HG03064 (cell line): Measurements from ENCODE around the gene EHD2.

ENCODE experiments used
- ATAC-seq: cut with Tn5 transposase; IDR thresholded peaks from one replicate; pipeline ENCODE4 v1.9.1; 2021; ENCODE audit warnings: low read depth; ENCODE audit not compliant: unreplicated experiment

The EHD2 gene

DNA sequence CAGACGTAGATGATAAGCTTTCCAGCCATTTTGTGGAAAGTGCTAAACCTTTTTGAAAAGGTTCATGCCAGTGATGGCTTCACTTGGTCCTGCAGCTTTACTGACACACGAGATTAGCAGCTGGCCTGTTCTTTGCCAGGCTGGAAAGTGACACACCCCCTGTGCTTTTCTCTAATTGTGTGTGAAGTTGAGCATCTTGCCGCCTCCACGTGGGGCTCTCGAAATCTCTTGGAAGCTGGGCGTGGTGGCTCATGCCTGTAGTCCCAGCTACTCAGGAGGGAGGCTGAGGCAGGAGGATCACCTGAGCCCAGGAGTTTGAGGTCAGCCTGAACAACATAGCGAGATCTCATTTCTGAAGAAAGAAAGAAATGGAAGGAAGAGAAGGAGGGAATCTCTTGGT, 25.3 kb upstream of the EHD2 start:
- no peak for ATAC-seq

DNA sequence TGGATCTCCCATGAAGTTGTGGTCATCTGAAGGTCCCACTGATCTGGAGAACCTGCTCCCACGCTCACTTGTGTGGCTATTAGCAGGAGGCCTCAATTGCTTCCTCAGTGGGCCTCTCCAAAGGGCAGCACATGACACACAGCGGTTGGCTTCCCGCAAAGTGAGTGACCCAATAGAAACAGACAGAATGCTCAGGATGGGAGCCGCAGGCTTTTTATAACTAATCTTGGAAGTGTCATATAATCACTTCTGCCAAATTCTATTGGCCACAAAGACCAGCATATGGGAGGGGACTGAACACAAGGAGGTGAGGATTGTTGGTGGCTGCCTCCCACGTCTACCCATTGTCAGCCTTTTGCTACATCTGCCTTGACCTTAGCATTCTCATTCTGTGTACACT, 22.1 kb upstream of the EHD2 start:
- ATAC-seq = no peak

DNA sequence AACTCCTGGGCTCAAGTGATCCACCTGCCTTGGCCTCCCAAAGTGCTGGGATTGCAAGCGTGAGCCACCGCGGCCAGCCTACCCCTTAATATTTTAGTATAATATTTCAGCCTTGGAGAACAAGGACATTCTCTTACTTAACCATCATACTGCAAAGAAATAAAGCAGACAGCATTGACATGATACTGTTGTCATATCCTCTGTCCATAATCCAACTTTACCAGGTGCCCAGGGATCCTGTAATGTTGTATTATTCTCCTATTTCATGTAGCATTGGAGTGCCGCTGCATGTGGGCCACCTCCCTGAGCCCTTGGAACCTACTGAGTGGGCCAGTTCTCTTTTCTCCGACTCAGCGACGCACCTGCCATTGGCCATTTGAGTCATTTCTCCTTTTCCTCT, 21.4 kb upstream of the EHD2 start:
- ATAC-seq = no peak

DNA sequence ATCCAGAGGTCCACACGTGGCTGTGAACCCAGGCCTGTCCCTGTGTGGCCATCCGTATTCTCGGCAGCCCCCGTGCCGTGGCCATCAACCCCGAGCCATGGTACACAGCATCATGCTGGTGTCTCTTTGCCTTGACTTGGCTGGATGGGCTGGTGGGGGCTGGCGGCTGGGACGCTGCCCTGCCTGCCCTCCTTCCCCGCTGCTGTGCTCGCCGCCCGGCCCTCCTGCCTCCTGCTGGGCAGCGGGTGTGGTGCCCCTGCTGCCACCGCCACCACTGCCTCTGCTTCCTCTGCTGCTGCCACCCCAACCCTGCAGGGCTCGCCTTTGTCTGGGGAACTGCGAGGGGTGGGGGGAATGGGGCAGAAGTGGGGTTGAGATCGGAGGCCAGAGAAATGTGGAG, 19.7 kb upstream of the EHD2 start:
- no peak for ATAC-seq

DNA sequence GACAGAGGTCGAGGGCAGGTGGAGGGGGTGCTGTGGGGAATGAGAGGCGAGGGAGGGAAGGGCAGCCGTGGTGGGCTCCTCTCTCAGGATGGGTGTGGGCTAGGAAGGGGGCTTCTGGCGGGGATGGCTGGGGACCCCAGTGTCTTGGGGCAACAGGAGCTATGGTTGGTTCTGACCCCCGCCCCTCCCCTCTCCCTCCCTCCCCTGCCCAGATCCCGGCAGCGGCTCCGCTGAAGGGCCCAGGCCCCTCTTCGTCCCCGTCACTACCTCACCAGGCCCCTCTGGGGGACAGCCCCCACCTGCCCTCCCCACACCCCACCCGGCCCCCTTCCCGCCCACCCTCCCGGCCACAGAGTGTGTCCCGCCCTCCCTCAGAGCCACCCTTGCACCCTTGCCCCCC, 19.3 kb upstream of the EHD2 start:
- no peak for ATAC-seq

DNA sequence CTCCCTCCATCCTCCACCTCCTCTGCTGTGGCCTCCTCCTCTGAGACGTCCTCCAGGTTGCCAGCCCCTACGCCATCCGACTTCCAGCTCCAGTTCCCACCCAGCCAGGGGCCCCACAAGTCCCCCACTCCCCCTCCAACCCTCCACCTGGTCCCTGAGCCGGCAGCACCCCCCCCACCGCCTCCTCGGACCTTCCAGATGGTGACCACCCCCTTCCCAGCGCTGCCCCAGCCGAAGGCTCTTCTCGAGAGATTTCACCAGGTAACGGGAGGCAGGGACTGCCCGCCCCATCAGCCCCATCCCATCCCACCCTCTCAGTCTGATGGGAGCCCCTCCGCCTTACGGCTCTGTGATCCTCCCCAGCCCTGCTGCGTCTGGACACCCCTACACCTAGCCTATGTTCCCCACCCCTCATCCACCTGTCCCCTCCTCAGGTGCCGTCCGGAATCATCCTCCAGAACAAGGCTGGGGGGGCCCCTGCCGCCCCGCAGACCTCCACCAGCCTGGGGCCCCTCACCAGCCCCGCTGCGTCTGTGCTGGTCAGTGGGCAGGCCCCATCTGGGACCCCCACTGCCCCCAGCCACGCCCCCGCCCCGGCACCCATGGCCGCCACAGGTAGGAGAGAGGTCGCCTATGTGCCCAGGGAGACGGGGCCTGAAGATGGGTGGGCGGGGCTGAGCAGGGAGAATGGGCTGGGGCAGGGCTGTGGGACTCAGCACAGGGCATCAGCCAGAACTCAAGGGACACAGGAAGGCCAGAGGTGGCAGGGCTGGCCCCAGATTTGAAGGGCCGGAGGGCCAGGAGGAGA, 18.6 kb upstream of the EHD2 start:
- no peak for ATAC-seq

DNA sequence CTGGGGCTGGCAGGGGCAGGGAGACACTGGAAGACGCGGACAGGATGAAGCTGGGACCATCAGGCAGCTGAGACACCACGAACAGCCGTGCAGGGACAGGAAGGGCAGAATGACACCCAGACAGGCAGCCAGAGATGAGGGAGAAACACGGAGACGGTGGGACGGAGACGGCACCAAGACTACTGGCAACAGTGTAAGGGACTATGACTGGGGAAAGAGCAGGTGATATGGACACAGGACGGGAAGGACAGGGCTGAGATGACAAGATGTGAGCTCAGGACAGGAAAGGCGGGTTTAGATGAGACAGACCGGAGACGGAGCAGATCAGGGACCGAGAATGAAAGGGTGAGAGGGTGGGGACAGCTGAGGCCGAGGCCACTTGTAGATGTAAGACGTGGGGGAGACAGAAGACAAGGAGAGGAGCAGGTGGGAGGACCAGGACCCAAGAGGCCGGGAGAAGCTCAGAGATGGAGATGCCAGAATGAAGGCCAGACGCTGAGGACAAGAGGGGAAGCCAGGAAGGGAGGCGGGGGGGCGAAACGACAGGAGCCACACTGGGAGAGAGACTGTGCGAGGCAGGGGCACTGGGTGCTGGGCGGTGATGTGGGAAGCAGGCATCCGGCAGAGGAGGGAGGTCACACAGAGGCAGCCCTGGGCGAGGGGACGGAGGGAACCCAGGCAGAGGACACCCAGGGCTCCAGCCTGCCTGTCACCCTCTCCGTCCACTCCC, 17.5 kb upstream of the EHD2 start:
- ATAC-seq = no peak

DNA sequence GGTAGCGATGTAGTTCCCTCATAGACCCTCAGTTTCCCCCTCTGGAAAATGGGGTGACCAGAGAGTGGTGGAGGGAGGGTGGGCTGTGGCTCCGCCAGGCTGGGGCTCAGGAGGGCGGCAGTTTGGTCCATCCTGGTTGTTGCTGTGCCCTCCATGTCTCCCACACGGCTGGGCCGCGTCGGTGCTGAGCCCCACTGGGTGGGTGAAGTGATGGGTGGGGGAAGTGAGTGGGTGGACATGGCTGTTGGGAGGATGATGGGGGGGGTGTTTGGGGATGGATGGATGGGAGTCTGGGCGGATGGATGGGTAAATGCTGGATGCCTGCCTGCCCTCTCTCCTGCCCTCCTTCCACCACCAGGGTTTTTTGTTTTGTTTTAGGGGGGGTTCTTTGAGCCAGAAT, 16.6 kb upstream of the EHD2 start:
- ATAC-seq = no peak

DNA sequence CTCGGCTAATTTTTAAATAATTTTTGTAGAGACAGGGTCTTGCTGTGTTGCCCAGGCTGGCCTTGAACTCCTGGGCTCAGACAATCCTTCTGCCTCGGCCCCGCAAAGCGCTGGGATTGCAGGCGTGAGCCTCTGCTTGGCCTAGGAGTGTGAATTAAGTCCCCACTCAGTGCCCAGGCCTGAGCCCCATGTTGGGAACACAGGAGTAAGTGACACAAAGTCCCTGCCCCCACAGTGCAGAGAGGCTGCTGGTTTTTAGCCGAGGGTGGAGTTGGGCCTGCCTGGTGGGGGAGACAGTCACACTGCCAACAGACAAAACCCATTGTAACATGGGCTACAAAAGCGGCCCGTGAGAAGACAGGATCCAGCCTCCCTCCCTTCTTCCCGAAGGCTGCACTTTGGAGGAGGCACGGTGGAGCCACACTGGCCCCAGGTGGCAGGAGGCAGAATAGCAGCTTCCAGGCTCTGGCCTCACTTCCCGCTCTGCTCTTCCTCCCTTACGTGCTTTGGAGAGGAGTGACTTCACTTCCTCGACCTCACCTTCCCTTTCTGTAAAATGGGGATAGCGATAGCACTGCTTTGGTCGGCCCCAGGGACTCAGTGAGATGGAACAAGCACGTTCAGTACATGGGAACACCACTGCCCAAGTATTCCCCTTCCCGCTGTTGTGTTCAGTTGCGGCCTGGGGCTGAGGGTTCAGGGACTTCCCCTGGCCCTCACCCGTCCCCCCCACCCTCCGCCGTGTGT, 15.2 kb upstream of the EHD2 start:
- ATAC-seq = no peak

DNA sequence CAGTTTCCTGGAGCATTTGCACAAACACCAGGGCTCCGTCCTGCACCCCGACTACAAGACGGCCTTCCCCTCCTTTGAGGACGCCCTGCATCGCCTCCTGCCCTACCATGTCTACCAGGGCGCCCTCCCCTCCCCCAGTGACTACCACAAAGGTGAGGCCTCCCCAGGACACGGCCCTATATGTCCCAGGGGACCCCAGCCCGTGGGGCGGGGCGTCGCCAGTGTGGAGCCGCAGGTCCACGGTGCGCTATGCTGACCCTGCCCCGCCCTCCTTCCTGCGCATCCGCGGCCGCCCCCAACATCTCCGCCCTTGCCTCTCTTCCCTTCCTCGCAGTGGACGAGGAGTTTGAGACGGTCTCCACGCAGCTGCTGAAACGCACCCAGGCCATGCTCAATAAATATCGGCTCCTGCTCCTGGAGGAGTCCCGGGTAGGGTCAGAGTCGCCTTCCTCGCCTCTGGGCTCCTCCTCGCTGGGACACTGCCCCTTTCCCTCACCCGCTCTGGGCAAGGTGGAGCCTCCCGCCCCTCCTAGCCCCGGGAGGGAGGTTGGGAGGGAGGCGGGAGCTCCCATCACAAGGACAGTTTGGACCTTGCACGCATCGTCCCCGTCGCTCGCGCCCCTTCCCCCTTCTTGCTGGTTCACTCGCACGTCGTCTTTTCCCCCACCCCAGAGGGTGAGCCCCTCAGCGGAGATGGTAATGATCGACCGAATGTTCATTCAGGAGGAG, 14.4 kb upstream of the EHD2 start:
- ATAC-seq = no peak

DNA sequence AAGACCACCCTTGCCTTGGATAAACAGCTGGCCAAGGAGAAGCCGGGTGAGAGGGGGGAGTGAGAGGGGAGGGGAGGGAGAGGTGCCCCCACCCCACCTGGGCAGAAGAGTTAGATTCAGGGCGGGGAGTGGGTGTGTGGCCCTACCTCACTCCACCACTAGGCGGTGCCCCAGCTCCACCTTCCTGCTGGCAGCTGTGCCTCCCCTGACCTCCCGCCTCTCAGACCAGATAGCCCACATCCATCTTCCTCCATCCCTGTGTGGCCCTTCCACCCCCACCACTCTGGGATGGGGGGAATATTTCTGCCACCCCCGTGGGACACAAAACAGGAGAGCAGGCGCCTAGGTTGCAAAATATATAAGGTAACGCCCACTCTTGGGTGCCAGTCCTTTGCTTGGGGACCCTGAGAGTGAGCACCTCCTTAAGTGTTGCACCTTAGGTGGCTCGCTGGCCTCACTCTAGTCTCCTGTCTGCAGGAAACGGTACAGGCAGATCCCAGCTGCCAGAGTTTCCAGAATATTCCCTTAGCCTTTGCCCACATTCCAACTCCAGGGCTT, 13.8 kb upstream of the EHD2 start:
- no peak for ATAC-seq

DNA sequence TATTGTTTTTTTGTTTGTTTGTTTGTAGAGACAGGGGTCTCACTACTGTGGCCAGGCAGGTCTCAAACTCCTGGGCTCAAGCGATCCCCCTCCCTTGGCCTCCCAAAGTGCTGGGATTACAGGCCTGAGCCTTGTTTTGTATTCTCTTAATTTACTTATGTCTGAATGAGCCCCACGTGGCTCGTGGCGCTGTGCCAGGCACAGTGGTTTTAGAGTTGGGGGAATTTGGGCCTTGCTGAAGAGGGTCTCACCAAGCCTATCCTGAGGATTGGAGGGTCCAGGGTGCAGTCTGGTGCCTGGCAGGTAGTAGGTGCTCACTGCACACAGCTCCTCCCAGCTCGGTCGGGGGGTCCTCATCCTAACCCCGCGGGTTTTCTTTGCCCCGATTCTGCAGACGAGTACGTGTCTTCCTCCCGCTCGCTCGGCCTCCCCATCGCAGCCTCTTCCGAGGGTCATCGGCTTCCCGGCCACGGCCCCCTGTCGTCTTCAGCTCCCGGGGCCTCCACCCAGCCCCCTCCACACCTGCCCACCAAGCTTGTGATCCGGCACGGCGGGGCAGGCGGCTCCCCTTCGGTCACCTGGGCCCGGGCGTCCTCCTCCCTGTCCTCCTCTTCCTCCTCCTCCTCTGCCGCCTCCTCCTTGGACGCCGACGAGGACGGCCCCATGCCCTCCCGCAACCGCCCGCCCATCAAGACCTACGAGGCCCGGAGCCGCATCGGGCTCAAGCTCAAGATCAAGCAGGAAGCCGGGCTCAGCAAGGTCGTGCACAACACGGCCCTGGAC, 12.1 kb upstream of the EHD2 start:
- ATAC-seq = no peak

DNA sequence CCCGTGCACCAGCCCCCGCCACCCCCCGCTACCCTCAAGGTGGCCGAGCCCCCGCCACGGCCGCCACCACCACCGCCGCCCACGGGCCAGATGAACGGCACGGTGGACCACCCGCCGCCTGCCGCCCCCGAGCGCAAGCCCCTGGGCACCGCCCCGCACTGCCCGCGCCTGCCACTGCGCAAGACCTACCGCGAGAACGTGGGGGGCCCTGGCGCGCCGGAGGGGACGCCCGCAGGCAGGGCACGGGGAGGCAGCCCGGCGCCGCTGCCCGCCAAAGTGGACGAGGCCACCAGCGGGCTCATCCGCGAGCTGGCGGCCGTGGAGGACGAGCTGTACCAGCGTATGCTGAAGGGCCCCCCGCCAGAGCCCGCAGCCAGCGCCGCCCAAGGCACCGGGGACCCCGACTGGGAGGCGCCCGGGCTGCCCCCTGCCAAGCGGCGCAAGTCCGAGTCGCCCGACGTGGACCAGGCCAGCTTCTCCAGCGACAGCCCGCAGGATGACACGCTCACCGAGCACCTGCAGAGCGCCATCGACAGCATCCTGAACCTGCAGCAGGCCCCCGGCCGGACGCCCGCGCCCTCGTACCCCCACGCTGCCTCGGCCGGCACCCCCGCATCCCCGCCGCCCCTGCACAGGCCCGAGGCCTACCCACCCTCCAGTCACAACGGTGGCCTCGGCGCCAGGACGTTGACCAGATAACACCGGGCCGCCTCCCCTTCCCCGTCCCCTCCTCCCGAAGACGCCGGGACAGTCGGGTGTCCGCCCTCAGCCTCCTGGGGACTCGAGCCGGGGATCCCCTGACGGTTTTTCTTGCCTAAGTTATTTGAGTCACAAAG, 11.3 kb upstream of the EHD2 start:
- no peak for ATAC-seq

DNA sequence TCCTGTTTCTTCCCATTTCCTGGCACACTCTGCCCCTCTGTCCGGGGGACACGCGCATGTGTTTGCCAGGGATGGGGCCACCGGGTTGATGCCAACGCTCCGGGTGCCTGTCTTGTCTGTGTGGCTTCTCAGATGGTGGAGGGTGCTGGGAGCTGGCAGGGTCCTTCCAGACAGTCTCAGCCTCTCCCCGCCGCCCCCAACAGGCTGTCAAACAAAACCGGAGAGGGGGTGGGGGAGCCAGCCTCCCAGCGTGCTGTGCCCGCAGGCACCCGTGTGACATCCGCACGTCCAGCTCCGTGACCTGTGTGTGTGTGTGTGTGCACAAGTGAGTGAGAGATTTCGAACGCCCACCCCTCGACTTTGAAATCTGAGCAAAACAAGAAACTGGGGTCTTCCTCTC, 10.6 kb upstream of the EHD2 start:
- ATAC-seq = no peak

DNA sequence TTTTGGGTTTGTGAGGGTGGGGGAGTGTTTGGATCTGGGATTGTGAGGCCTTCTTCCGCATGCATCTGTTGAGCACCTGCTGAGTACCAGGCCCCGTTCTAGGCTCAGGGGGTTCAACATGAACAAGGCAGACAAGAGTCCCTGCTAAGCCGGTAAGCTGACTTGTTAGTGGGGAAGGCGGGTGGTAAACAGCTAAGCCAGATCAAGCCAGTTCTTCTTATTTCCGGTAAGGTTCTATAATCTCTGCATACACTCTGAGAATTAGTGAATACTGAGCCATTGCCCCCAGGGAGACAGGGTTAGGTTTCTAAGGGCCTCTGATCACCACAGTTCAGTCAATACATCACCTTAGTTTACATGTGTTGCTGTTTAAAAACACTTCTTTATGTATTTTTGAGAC, 9.9 kb upstream of the EHD2 start:
- no peak for ATAC-seq

DNA sequence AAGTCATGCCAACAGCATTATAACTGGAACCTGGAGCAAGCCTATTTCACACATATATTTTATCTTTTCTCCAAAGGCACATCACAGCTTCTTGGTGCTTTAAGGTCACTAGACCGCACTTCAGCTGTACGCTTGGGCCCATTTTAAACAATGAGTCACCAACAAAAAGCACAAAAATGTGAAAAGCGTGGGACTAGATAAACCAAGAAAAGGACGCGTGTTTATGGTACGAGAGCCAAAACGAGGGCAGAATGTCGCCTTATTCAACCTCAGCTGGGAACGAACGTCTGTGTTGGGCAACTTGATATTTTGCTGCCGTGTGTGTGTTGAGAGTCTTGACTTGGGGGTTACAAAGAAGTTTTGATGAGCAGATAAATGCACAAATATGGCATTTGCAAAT, 9.2 kb upstream of the EHD2 start:
- no peak for ATAC-seq

DNA sequence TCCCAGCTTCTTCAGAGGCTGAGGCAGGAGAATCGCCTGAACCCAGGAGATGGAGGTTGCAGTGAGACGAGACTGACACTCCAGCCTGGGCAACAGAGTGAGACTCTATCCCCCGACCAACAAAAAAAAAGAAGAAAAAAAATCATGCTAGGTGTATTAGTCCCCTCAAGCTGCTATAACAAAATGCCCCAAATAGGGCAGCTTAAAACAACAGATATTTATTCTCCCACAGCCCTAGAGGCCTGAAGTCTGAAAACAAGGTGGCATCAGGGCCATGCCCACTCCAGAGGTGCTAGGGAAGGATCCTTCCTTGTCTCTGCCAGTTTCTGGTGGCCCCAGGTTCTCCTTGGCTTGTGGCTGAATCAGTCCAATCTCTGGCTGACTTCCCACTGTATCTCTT, 8.6 kb upstream of the EHD2 start:
- no peak for ATAC-seq

DNA sequence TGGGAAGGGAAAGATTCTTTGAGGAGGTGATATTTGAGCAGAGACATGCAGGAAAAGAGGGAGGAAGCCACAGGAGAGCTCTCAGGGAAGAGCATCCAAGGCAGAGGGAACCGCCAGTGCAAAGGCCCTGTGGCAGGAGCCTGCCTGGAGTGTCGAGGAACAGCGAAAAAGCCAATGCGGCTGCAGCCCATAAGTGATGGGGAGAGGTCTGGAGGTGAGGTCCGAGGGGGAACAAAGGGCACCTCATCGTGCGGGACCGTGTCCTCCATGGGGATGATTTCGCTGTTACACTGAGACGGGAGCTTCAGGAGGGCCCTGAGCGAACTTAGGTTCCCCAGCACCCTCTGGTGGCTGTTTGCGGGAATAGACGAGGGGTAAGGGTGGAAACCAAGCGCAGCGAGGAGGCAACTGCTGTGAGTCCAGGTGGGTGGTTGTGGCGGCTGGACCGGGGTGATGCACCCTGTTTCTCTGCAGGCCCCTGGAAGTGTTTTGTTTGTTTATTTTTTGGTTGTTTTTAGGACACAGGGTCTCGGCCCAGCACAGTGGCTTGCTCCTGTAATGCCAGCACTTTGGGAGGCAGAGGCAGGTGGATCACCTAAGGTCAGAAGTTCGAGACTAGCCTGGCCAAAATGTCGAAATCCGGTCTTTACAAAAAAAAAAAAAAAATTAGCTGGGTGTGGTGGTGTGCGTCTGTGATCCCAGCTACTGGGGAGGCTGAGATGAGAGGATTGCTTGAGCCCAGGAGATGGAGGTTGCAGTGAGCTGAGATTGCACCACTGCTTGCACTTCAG, 5.9 kb upstream of the EHD2 start:
- no peak for ATAC-seq
